Measurements from ENCODE around the gene GRID1. TPM values are rescaled to one million over a fixed set of nuclear protein-coding genes. Genes with fewer than 3 reads are reported as not detected.

Gene GRID1
- total RNA-seq, 1 donor from 2014 or later = 1.4 TPM

GRCh38 chr10:85635650-85636049 is 730.9 kb downstream of the GRID1 start:
- intact Hi-C loops (cut with DNase I) = no loop called here
- H3K4me3 ChIP-seq = no peak overlapping the region
- TF ChIP-seq CTCF (IDR thresholded peaks at IDR 0.05) = no peak
- H3K27me3 ChIP-seq = no peaks in the 10 kb centered on the region
- H3K4me1 ChIP-seq = no peaks in the 10 kb centered on the region
- DNase-seq (ENCODE audit: low spot score in 2 of 2) = no peak
- no peaks in the 10 kb centered on the region for H3K36me3 ChIP-seq
- no peak overlapping the region for H3K27ac ChIP-seq
- no peaks in the 10 kb centered on the region for H3K9me3 ChIP-seq

GRCh38 chr10:85624511-85624910 is 742.1 kb downstream of the GRID1 start:
- H3K4me3 ChIP-seq = no peak overlapping the region
- H3K9me3 ChIP-seq = no peaks in the 10 kb centered on the region
- intact Hi-C loops (cut with DNase I) = no loop called here
- no peak for DNase-seq (ENCODE audit: low spot score in 2 of 2)
- H3K27me3 ChIP-seq = no peaks in the 10 kb centered on the region
- H3K36me3 ChIP-seq = no peaks in the 10 kb centered on the region
- no peak overlapping the region for H3K27ac ChIP-seq
- no peaks in the 10 kb centered on the region for H3K4me1 ChIP-seq
- TF ChIP-seq CTCF (IDR thresholded peaks at IDR 0.05) = no peak

GRCh38 chr10:85623758-85624157 is 742.8 kb downstream of the GRID1 start:
- TF ChIP-seq CTCF (IDR thresholded peaks at IDR 0.05) = no peak
- Histone ChIP-seq H3K27me3 (no peaks in the 10 kb centered on the region), H3K36me3 (no peaks in the 10 kb centered on the region), H3K9me3 (no peaks in the 10 kb centered on the region), H3K4me3 (no peak overlapping the region), H3K4me1 (no peaks in the 10 kb centered on the region), H3K27ac (no peak overlapping the region)
- DNase-seq (ENCODE audit: low spot score in 2 of 2) = no peak
- intact Hi-C loops (cut with DNase I) = no loop called here

GRCh38 chr10:85623342-85623741 is 743.3 kb downstream of the GRID1 start:
- intact Hi-C loops (cut with DNase I) = no loop called here

GRCh38 chr10:85622425-85622824 is 744.2 kb downstream of the GRID1 start:
- Histone ChIP-seq H3K9me3 (no peaks in the 10 kb centered on the region), H3K4me3 (no peak overlapping the region), H3K4me1 (no peaks in the 10 kb centered on the region), H3K27ac (no peak overlapping the region), H3K36me3 (no peaks in the 10 kb centered on the region), H3K27me3 (no peaks in the 10 kb centered on the region)
- TF ChIP-seq CTCF (IDR thresholded peaks at IDR 0.05) = no peak
- intact Hi-C loops (cut with DNase I) = no loop called here
- no peak for DNase-seq (ENCODE audit: low spot score in 2 of 2)

More at GRCh38 chr10:85623342-85623741, 743.3 kb downstream of the GRID1 start:
- H3K36me3 ChIP-seq = no peaks in the 10 kb centered on the region
- TF ChIP-seq CTCF (IDR thresholded peaks at IDR 0.05) = no peak
- no peaks in the 10 kb centered on the region for H3K4me1 ChIP-seq
- H3K27ac ChIP-seq = no peak overlapping the region
- no peaks in the 10 kb centered on the region for H3K9me3 ChIP-seq
- no peaks in the 10 kb centered on the region for H3K27me3 ChIP-seq
- DNase-seq (ENCODE audit: low spot score in 2 of 2) = no peak
- no peak overlapping the region for H3K4me3 ChIP-seq

GRCh38 chr10:85621562-85621961 is 745.0 kb downstream of the GRID1 start:
- no peak for TF ChIP-seq CTCF (IDR thresholded peaks at IDR 0.05)
- Histone ChIP-seq H3K9me3 (no peaks in the 10 kb centered on the region), H3K27ac (no peak overlapping the region), H3K4me1 (no peaks in the 10 kb centered on the region), H3K27me3 (no peaks in the 10 kb centered on the region), H3K36me3 (no peaks in the 10 kb centered on the region), H3K4me3 (no peak overlapping the region)
- intact Hi-C loops (cut with DNase I) = no loop called here
- DNase-seq (ENCODE audit: low spot score in 2 of 2) = no peak
